ENCODE measurements around the gene CARD10. TPM values are rescaled to one million over a fixed set of nuclear protein-coding genes. Genes with fewer than 3 reads are reported as not detected.
A peak's percentile ranks its signal among the peaks of the same experiment; 100 is the strongest.

The CARD10 gene
- total RNA-seq, 1 experiment from 2014 or later, result 0.26 TPM

GRCh38 chr22:37499789-37500540 lies 19.2 kb downstream of the CARD10 start:
- Histone ChIP-seq H3K9me3 (ENCODE audit: low read depth, low read length, poor library complexity, severe bottlenecking) (no peaks in the 10 kb centered on the region), H3K27me3 (replicated peaks; ENCODE audit: insufficient read depth, low read depth, low read length, poor library complexity) (no peaks in the 10 kb centered on the region), H3K4me1 (ENCODE audit: insufficient read depth, low read length, poor library complexity, severe bottlenecking) (no peaks in the 10 kb centered on the region), H3K36me3 (ENCODE audit: insufficient read depth, low read length, poor library complexity, severe bottlenecking) (no peaks in the 10 kb centered on the region), H3K27ac (ENCODE audit: low read depth, low read length, poor library complexity, severe bottlenecking) (no peak overlapping the region), H3K4me3 (ENCODE audit: low read depth, low read length, poor library complexity, severe bottlenecking) (no peak overlapping the region)
- intact Hi-C loops (cut with micrococcal nuclease; ENCODE audit: unreplicated experiment), result no loop called here
- POLR2A ChIA-PET (ENCODE audit: low non-redundant PET), result no interaction called here
- TF ChIP-seq CTCF (conservative IDR thresholded peaks at IDR 0.05; ENCODE audit: low read depth, low read length) (no peak), EZH2 (IDR thresholded peaks at IDR 0.05; ENCODE audit: borderline replicate concordance, low read depth, low read length, poor library complexity, severe bottlenecking) (no peak)
- no TSS peak for BruUV-seq (replicated peaks)
- no peak for DNase-seq (ENCODE audit: low spot score)
- CTCF ChIA-PET, result interaction anchor here (0.6 kb wide), 1 partner anchor 168 kb away, joined by 3 read pairs; no protein-coding TSS in a partner anchor

DNA sequence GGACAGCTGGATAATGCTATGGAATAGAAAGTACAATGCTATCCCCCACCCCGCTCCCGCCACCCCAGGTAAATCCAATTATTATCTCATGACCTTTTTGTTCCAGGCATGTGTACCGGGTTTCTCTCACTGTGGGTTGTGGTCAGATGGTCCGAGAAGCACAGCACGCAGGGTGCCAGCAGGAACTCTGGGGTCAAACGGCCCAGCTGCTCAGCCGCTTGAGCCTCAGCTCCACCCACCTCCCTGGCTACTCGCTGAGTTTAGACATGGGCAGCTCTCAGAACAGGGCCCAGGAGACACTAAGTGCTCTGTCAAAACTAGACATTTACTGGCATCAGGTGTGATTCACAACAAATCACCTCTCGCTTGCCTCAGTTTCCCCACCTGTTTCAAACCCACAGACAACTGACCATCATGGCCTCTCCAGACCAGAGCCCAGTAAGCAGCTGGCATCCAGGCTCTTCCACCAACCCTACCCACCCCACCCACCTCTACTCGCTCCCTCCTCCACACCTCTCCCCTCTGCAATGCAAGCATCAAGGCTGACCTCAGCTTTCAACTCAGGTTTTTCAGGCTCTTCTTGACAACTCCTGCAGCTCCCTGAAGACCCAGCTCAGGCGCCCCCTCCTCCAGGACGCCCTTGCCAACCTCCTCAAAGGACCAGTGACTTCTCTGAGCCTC lies 20.0 kb downstream of the CARD10 start:
- CTCF ChIA-PET, result no interaction called here
- DNase-seq (ENCODE audit: low spot score), result no peak
- BruUV-seq (replicated peaks), result no TSS peak
- no peaks in the 10 kb centered on the region for H3K4me1 ChIP-seq (ENCODE audit: insufficient read depth, low read length, poor library complexity, severe bottlenecking)
- intact Hi-C loops (cut with micrococcal nuclease; ENCODE audit: unreplicated experiment), result no loop called here
- no peak for TF ChIP-seq CTCF (conservative IDR thresholded peaks at IDR 0.05; ENCODE audit: low read depth, low read length)
- no peak for TF ChIP-seq EZH2 (IDR thresholded peaks at IDR 0.05; ENCODE audit: borderline replicate concordance, low read depth, low read length, poor library complexity, severe bottlenecking)
- no peaks in the 10 kb centered on the region for H3K36me3 ChIP-seq (ENCODE audit: insufficient read depth, low read length, poor library complexity, severe bottlenecking)
- POLR2A ChIA-PET (ENCODE audit: low non-redundant PET), result no interaction called here
- H3K27ac ChIP-seq (ENCODE audit: low read depth, low read length, poor library complexity, severe bottlenecking), result no peak overlapping the region
- H3K27me3 ChIP-seq (replicated peaks; ENCODE audit: insufficient read depth, low read depth, low read length, poor library complexity), result no peaks in the 10 kb centered on the region
- H3K4me3 ChIP-seq (ENCODE audit: low read depth, low read length, poor library complexity, severe bottlenecking), result no peak overlapping the region
- H3K9me3 ChIP-seq (ENCODE audit: low read depth, low read length, poor library complexity, severe bottlenecking), result no peaks in the 10 kb centered on the region

DNA sequence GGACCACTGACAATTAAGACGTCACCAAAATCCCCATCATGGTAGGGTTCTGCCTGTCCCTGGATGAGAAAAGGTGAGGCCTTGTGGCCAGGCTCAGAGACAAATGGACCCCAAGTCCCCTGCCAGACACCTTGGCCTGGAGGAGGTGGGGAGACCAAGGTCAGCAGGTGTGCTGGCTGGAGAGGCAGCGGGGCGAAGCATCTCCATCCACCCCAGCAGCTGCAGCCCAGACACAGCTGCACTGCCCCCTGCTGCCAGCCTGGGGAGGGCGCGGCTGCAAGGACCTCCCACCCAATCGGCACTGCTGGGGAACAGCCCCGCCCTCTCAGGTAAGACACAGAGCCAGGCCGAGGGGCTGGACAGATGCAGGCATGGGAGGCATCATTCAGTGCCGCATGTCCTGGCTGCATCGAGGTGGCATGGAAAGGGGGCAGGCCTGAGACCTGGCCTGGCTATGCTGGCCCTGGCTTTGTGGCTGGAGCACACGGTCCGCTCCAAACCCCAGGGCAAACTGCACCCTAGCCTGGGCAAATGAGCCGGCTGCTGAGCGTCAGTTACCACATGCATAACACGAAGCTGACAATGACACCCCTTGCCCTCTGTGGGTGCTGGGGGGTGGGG lies 20.8 kb downstream of the CARD10 start:
- H3K27ac ChIP-seq (ENCODE audit: low read depth, low read length, poor library complexity, severe bottlenecking), result no peak overlapping the region
- CTCF ChIA-PET, result interaction anchor here (0.5 to 1.0 kb wide), 2 partner anchors 41 to 109 kb away, joined by 3 to 4 read pairs; no protein-coding TSS in a partner anchor
- TF ChIP-seq CTCF (conservative IDR thresholded peaks at IDR 0.05; ENCODE audit: low read depth, low read length) (peak; percentile 74), EZH2 (IDR thresholded peaks at IDR 0.05; ENCODE audit: borderline replicate concordance, low read depth, low read length, poor library complexity, severe bottlenecking) (no peak)
- no peaks in the 10 kb centered on the region for H3K27me3 ChIP-seq (replicated peaks; ENCODE audit: insufficient read depth, low read depth, low read length, poor library complexity)
- no TSS peak for BruUV-seq (replicated peaks)
- no peak overlapping the region for H3K4me3 ChIP-seq (ENCODE audit: low read depth, low read length, poor library complexity, severe bottlenecking)
- H3K36me3 ChIP-seq (ENCODE audit: insufficient read depth, low read length, poor library complexity, severe bottlenecking), result no peaks in the 10 kb centered on the region
- intact Hi-C loops (cut with micrococcal nuclease; ENCODE audit: unreplicated experiment), result no loop called here
- DNase-seq (ENCODE audit: low spot score), result peak; percentile 50
- no peaks in the 10 kb centered on the region for H3K4me1 ChIP-seq (ENCODE audit: insufficient read depth, low read length, poor library complexity, severe bottlenecking)
- POLR2A ChIA-PET (ENCODE audit: low non-redundant PET), result no interaction called here
- no peaks in the 10 kb centered on the region for H3K9me3 ChIP-seq (ENCODE audit: low read depth, low read length, poor library complexity, severe bottlenecking)

Measured in A673 (cell line).